ENCODE data around the gene PTPN13.

The PTPN13 gene

GRCh38 chr4:86846921-86847320 is 252.8 kb downstream of the PTPN13 start:
- Histone ChIP-seq H3K27me3 (ENCODE audit: control insufficient read depth in 2 of 2, insufficient read depth in 2 of 2, low read length in 2 of 2) (no peaks in the 10 kb centered on the region), H3K4me1 (ENCODE audit: control insufficient read depth in 2 of 2, insufficient read depth in 2 of 2, low read length in 2 of 2) (no peaks in the 10 kb centered on the region), H3K9ac (ENCODE audit: low read depth in 1 of 2, low read length in 2 of 2) (no peak overlapping the region), H3K4me3 (ENCODE audit: low read length in 2 of 2) (no peak overlapping the region), H3K27ac (ENCODE audit: low read depth in 2 of 2, low read length in 2 of 2) (no peak overlapping the region), H3K36me3 (ENCODE audit: control insufficient read depth in 2 of 2, insufficient read depth in 2 of 2, low read length in 2 of 2) (no peaks in the 10 kb centered on the region), H3K9me3 (ENCODE audit: control insufficient read depth in 2 of 2, low read length in 2 of 2) (peaks cover 0 to 2% of the 10 kb centered on the region in 2 donors)

DNA sequence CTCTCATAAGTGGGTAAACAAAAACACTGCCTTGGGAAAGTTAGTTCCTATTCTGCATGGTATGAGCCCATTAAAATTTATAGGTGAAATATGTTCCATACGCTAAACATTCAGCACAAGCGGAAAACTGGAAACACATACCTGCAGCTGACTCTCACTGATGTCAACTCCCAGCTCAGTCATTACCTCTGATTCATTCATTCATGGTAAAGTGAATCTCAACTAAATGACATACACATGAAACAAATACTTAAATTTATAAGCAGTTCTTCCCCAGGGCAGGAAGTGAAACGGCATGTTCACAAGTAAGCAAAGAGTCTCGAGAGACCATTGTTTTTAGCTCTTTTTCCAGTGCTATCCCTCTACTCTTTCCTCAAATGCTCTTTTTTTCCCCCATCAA is 253.5 kb downstream of the PTPN13 start:
- Histone ChIP-seq H3K4me1 (ENCODE audit: control insufficient read depth in 2 of 2, insufficient read depth in 2 of 2, low read length in 2 of 2) (no peaks in the 10 kb centered on the region), H3K9ac (ENCODE audit: low read depth in 1 of 2, low read length in 2 of 2) (no peak overlapping the region), H3K4me3 (ENCODE audit: low read length in 2 of 2) (no peak overlapping the region), H3K9me3 (ENCODE audit: control insufficient read depth in 2 of 2, low read length in 2 of 2) (peaks cover 0 to 2% of the 10 kb centered on the region in 2 donors), H3K36me3 (ENCODE audit: control insufficient read depth in 2 of 2, insufficient read depth in 2 of 2, low read length in 2 of 2) (no peaks in the 10 kb centered on the region), H3K27me3 (ENCODE audit: control insufficient read depth in 2 of 2, insufficient read depth in 2 of 2, low read length in 2 of 2) (no peaks in the 10 kb centered on the region), H3K27ac (ENCODE audit: low read depth in 2 of 2, low read length in 2 of 2) (no peak overlapping the region)

- Histone ChIP-seq H3K4me3 (ENCODE audit: low read length in 2 of 2) (no peak overlapping the region), H3K27me3 (ENCODE audit: control insufficient read depth in 2 of 2, insufficient read depth in 2 of 2, low read length in 2 of 2) (no peaks in the 10 kb centered on the region), H3K27ac (ENCODE audit: low read depth in 2 of 2, low read length in 2 of 2) (no peak overlapping the region), H3K9ac (ENCODE audit: low read depth in 1 of 2, low read length in 2 of 2) (no peak overlapping the region), H3K36me3 (ENCODE audit: control insufficient read depth in 2 of 2, insufficient read depth in 2 of 2, low read length in 2 of 2) (no peaks in the 10 kb centered on the region), H3K9me3 (ENCODE audit: control insufficient read depth in 2 of 2, low read length in 2 of 2) (peaks cover 0 to 2% of the 10 kb centered on the region in 2 donors), H3K4me1 (ENCODE audit: control insufficient read depth in 2 of 2, insufficient read depth in 2 of 2, low read length in 2 of 2) (no peaks in the 10 kb centered on the region)
These were observed 254.0 kb downstream of the PTPN13 start for GRCh38 chr4:86848136-86848535.

DNA sequence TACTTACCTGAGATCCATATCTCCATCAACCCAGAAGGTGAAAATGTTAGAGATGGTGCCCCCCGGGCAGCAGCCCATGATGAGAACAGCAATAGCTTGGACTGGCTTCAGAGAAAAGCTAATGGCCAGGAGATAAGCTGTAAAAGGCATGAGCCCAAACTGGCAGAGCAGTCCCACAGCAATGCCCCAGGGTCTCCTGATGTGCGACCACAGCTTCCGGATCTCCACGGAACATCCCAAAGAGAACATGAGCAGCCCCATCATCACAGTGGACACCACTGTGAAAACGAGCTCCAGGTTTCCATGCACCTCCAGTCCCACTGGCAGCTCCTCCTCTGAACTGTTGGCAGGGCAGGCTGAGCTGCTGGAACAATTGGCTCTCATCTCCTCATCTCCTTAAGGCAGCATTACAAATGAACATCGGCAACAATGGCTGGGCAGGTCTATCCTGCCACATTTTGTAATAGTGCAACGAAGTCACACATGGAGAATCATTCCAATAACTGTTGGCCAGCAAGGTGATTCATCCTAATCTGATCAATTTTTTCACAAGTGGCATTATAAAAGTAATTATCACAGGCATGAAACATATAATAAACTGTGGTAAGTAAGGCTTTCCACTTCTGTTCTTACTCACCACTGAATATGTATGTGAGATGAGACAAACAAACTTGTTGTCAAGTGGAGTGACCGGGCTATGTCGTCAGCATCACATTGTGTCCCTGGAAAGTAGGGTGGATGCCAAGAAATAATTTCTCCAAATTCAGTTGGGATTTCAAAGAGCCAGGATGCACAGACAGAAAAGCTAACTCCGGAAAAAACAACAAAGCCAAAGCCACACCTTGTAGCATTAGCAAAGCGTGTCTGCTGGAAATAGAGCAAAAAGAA is 254.9 kb downstream of the PTPN13 start, which contains the start of gene SLC10A6:
Gene SLC10A6 (minus strand): TSS at position 653 of the 888 bp plus-strand sequence. CDS start 269 bp downstream, at position 384.
- no peaks in the 10 kb centered on the region for H3K27me3 ChIP-seq (ENCODE audit: control insufficient read depth in 2 of 2, insufficient read depth in 2 of 2, low read length in 2 of 2)
- H3K4me1 ChIP-seq (ENCODE audit: control insufficient read depth in 2 of 2, insufficient read depth in 2 of 2, low read length in 2 of 2): no peaks in the 10 kb centered on the region
- H3K27ac ChIP-seq (ENCODE audit: low read depth in 2 of 2, low read length in 2 of 2): no peak within 1 kb of the TSS
- H3K9ac ChIP-seq (ENCODE audit: low read depth in 1 of 2, low read length in 2 of 2): no peak within 1 kb of the TSS
- peaks cover 0 to 2% of the 10 kb centered on the region in 2 donors for H3K9me3 ChIP-seq (ENCODE audit: control insufficient read depth in 2 of 2, low read length in 2 of 2)
- H3K4me3 ChIP-seq (ENCODE audit: low read length in 2 of 2): no peak within 1 kb of the TSS
- no peaks in the 10 kb centered on the region for H3K36me3 ChIP-seq (ENCODE audit: control insufficient read depth in 2 of 2, insufficient read depth in 2 of 2, low read length in 2 of 2)

GRCh38 chr4:86853209-86853608 is 259.1 kb downstream of the PTPN13 start:
- H3K9ac ChIP-seq (ENCODE audit: low read depth in 1 of 2, low read length in 2 of 2): no peak overlapping the region
- H3K27ac ChIP-seq (ENCODE audit: low read depth in 2 of 2, low read length in 2 of 2): no peak overlapping the region
- no peak overlapping the region for H3K4me3 ChIP-seq (ENCODE audit: low read length in 2 of 2)
- no peaks in the 10 kb centered on the region for H3K4me1 ChIP-seq (ENCODE audit: control insufficient read depth in 2 of 2, insufficient read depth in 2 of 2, low read length in 2 of 2)
- H3K27me3 ChIP-seq (ENCODE audit: control insufficient read depth in 2 of 2, insufficient read depth in 2 of 2, low read length in 2 of 2): no peaks in the 10 kb centered on the region
- H3K9me3 ChIP-seq (ENCODE audit: control insufficient read depth in 2 of 2, low read length in 2 of 2): no peaks in the 10 kb centered on the region
- no peaks in the 10 kb centered on the region for H3K36me3 ChIP-seq (ENCODE audit: control insufficient read depth in 2 of 2, insufficient read depth in 2 of 2, low read length in 2 of 2)

- Histone ChIP-seq H3K27me3 (ENCODE audit: control insufficient read depth in 2 of 2, insufficient read depth in 2 of 2, low read length in 2 of 2) (no peaks in the 10 kb centered on the region), H3K36me3 (ENCODE audit: control insufficient read depth in 2 of 2, insufficient read depth in 2 of 2, low read length in 2 of 2) (no peaks in the 10 kb centered on the region), H3K4me3 (ENCODE audit: low read length in 2 of 2) (no peak overlapping the region), H3K27ac (ENCODE audit: low read depth in 2 of 2, low read length in 2 of 2) (no peak overlapping the region), H3K4me1 (ENCODE audit: control insufficient read depth in 2 of 2, insufficient read depth in 2 of 2, low read length in 2 of 2) (no peaks in the 10 kb centered on the region), H3K9ac (ENCODE audit: low read depth in 1 of 2, low read length in 2 of 2) (no peak overlapping the region), H3K9me3 (ENCODE audit: control insufficient read depth in 2 of 2, low read length in 2 of 2) (no peaks in the 10 kb centered on the region)
These were observed 261.5 kb downstream of the PTPN13 start for GRCh38 chr4:86855572-86855971.

DNA sequence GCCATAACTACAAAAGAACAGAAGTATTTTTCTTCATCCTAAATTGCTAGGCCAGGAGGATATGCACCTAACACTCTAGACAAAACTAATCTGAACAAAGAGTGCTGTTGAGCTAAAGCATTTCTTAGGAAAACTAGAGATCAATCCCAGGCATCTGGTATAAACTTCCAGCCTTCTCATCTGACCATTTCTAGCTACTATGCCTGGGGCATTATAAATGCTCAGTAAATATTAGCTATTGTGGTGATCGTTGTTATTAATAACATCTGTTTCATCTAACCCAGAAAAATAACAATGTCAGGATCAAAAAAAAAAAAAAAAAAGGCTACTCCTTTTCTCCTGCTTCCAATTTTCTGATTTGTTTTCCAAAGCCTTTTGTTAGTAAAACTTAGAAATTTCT is 262.8 kb downstream of the PTPN13 start:
- Histone ChIP-seq H3K27me3 (ENCODE audit: control insufficient read depth in 2 of 2, insufficient read depth in 2 of 2, low read length in 2 of 2) (no peaks in the 10 kb centered on the region), H3K27ac (ENCODE audit: low read depth in 2 of 2, low read length in 2 of 2) (no peak overlapping the region), H3K4me1 (ENCODE audit: control insufficient read depth in 2 of 2, insufficient read depth in 2 of 2, low read length in 2 of 2) (no peaks in the 10 kb centered on the region), H3K9ac (ENCODE audit: low read depth in 1 of 2, low read length in 2 of 2) (no peak overlapping the region), H3K36me3 (ENCODE audit: control insufficient read depth in 2 of 2, insufficient read depth in 2 of 2, low read length in 2 of 2) (no peaks in the 10 kb centered on the region), H3K9me3 (ENCODE audit: control insufficient read depth in 2 of 2, low read length in 2 of 2) (no peaks in the 10 kb centered on the region), H3K4me3 (ENCODE audit: low read length in 2 of 2) (no peak overlapping the region)

- Histone ChIP-seq H3K9ac (ENCODE audit: low read depth in 1 of 2, low read length in 2 of 2) (no peak overlapping the region), H3K27me3 (ENCODE audit: control insufficient read depth in 2 of 2, insufficient read depth in 2 of 2, low read length in 2 of 2) (no peaks in the 10 kb centered on the region), H3K36me3 (ENCODE audit: control insufficient read depth in 2 of 2, insufficient read depth in 2 of 2, low read length in 2 of 2) (no peaks in the 10 kb centered on the region), H3K4me1 (ENCODE audit: control insufficient read depth in 2 of 2, insufficient read depth in 2 of 2, low read length in 2 of 2) (no peaks in the 10 kb centered on the region), H3K9me3 (ENCODE audit: control insufficient read depth in 2 of 2, low read length in 2 of 2) (no peaks in the 10 kb centered on the region), H3K27ac (ENCODE audit: low read depth in 2 of 2, low read length in 2 of 2) (no peak overlapping the region), H3K4me3 (ENCODE audit: low read length in 2 of 2) (no peak overlapping the region)
These were observed 263.4 kb downstream of the PTPN13 start for GRCh38 chr4:86857341-86858052.
